ENCODE results near the gene L1CAM.

DNA sequence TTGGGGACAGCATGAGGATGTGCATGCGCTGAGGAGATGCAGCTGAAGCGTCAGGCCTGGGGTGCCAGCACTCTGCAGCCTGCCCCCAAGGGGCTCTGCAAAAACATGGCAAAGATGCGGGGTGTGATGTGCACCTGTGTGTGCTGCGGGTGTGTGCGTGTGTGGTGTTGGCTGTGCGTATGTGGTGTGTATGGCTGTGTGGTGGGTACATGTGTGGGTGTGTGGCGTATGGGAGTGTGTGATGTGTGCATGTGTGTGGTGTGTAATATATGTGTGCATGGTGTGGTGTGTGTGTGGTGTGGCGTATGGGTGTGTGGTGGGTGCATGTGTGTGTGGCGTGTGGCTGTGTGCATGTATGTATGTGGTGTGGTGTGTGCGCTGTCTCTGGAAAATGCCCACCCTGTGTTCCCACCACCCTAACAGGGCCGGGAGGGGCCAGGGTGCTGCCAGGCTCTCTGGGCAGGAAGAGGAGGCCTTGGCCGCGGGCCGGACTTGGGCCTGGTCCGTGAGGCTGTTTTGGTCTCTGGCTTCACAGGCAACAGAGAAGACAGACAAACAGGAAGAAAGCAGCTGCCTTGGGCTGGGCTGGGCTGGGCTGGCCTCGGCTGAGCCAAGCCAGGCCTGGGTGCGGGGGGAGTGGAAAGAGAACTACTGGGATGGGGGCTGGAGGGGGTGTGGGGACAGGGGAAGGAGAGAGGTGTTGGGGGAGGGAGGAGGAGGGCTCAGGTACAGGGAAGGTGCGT is 17.4 kb upstream of the L1CAM start:
- TF ChIP-seq POLR2AphosphoS5 (IDR thresholded peaks at IDR 0.05; ENCODE audit: borderline replicate concordance, low read depth, low read length) (no peak), EZH2 (IDR thresholded peaks at IDR 0.05) (no peak), FOXP2 (optimal IDR thresholded peaks at IDR 0.05; ENCODE audit: control extremely low read depth, extremely low read length, insufficient read depth) (no peak)

Measured in SK-N-MC (cell line).